Activated CD8-positive, alpha-beta memory T cell treated with anti-CD3 and anti-CD28 coated beads for 1 hour (primary cell): ENCODE data around the gene CYB5A.
"Not testable (repeated sequence)": the region's sequence is repeated elsewhere in the genome, so short reads cannot be mapped to it uniquely, and the experiment has no call there.

Experiments
- DNase-seq, 2 donors: peaks; one replicate each; pipeline ENCODE4 v3.0.0-alpha.2; 2020; ENCODE audit warnings: low read depth in 1 of 2; ENCODE audit errors: extremely low read depth in 1 of 2

Gene CYB5A

GRCh38 chr18:74299162-74299561 is 7.4 kb upstream of the CYB5A start:
- no peak for DNase-seq

- DNase-seq: no peak
Observed at GRCh38 chr18:74294526-74294925, 2.8 kb upstream of the CYB5A start.

- not testable (repeated sequence) for DNase-seq
Observed at GRCh38 chr18:74292982-74293381, 1.2 kb upstream of the CYB5A start.

- DNase-seq: no peak
Observed at GRCh38 chr18:74292541-74292858, 737 bp upstream of the CYB5A start.

- DNase-seq: no peak
Observed at GRCh38 chr18:74291472-74291770, 342 bp downstream of the CYB5A start.

- DNase-seq: no peak
Observed at GRCh38 chr18:74290794-74291471, 830 bp downstream of the CYB5A start.

GRCh38 chr18:74290021-74290420 is 1.7 kb downstream of the CYB5A start:
- DNase-seq: no peak

- no peak for DNase-seq
Observed at GRCh38 chr18:74289137-74289536, 2.6 kb downstream of the CYB5A start.

GRCh38 chr18:74288730-74289129 is 3.0 kb downstream of the CYB5A start:
- DNase-seq: no peak

- DNase-seq: no peak
Observed at GRCh38 chr18:74288041-74288440, 3.7 kb downstream of the CYB5A start.

GRCh38 chr18:74286856-74287255 is 4.9 kb downstream of the CYB5A start:
- no peak for DNase-seq

- no peak for DNase-seq
Observed at GRCh38 chr18:74286106-74286855, 5.5 kb downstream of the CYB5A start.

- not testable (repeated sequence) for DNase-seq
Observed at GRCh38 chr18:74285583-74285982, 6.2 kb downstream of the CYB5A start.

GRCh38 chr18:74284980-74285355 is 6.8 kb downstream of the CYB5A start:
- no peak for DNase-seq

GRCh38 chr18:74284191-74284979 is 7.4 kb downstream of the CYB5A start:
- DNase-seq: no peak

GRCh38 chr18:74283646-74284045 is 8.1 kb downstream of the CYB5A start:
- DNase-seq: no peak

GRCh38 chr18:74282755-74283554 is 8.8 kb downstream of the CYB5A start:
- no peak for DNase-seq

GRCh38 chr18:74281980-74282754 is 9.6 kb downstream of the CYB5A start:
- DNase-seq: no peak

GRCh38 chr18:74281011-74281979 is 10.5 kb downstream of the CYB5A start:
- DNase-seq: no peak
